ENCODE measurements around the gene TFAP2E.

The TFAP2E gene

DNA sequence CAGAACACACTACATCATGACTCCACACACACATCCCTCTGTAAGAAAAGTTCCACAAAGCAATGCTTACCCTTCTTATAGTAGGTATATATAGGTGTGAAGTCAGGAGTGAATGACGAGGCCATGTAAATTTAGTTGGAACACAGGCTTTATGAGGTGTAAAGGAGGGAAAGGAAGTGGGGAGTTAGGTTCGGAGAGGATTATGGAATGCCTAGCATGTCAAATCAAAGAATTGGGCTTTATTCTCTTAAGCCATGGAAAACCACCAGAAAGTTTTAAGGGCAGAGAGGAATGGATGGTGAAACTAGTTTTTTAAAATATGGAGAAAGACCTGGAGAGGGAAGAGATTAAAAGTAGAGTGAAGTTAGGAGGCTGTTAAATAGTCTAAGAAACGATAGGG is 26.3 kb downstream of the TFAP2E start:
- DNase-seq, result no peak

DNA sequence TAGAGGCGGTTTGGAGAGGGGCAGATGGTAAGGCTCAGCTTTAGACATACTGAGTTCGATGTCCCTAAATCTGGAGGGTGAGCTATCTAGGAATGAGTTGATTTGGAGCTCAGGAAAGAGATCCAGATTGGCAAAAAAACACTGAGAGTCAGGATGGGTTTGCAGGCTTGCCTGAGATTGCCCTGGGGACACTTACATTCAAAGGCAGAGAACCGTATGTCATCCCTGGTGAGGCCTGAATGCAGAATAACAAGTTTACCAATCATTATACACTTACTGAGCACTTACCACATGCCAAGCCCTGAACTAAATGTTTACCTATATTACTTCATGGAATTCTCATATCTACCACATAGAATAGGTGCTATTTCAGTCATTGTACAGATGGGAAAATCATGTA is 27.5 kb downstream of the TFAP2E start:
- DNase-seq, result no peak

DNA sequence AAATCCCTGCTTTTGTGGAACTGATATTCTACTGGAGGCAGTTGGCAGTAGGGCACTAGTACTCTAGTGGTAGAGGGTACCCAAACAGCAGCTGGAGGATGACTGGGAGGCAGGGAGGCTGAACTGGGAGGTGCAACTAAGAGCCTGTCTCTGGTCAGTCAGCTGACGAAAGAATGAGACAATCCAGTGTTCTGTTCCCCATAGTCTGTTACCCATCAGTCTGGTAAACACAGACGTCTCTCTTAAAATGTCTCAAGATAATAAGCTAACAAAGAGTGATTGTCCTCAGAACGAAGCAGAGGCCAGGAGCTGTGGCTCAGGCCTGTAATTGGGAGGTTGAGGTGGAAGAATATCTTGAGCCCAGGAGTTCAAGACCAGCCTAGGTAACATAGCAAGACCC is 30.4 kb downstream of the TFAP2E start:
- no peak for DNase-seq

DNA sequence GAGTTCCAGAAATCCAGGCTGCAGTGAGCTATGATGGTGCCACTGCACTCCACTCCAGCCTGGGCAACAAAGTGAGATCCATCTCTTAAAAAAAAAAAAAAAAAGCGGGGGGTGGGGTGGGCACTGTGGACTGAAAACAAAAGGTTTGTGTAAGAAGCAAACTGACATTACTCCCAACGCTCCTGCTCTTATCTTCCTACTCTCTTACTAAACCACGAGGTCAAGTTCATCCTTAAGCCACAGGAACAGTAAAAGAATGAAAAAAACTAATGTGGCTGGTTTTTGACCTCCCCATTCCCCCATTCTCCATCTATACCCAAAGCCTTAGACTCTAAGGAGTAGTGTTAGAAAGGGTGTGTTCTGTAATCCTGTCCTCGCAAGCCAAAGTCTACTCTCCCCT is 30.8 kb downstream of the TFAP2E start:
- no peak for DNase-seq

DNA sequence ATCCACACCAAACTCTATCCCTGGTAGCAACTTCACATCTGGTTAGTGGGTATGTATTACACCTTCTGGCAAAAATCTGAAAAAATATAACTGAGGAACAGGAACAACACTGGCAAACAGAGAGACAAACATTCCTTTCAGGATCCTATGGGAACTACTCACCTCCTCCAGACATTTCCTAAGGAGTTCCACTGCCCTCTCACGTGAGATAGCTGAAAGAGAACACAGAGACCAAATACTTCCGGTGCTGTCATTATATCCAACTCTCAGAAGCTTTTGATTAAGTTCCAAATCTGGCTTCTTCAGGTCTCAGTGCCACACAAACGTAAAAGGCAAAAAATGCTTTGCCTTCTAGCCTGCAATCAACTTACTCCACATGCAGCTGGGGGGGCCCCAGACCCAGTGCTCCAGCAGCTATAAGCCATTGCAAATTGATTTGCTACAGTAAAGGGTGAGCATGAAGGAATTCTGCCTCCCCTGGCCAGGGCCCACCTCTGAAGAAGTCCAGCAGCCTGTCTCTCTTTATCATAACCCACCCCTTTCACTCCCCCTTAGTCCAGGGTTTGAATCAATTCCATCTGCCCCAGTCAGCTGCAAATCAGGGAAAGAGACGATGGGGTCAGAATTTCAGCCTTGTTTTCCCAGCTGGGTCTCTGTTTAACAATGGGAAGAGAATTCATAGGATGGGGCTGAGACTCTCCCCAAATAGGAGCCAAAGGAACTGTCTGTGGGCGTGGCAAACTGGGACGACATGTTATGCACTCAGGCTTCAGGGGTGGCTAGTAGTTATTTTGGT is 32.2 kb downstream of the TFAP2E start:
- DNase-seq, result no peak

DNA sequence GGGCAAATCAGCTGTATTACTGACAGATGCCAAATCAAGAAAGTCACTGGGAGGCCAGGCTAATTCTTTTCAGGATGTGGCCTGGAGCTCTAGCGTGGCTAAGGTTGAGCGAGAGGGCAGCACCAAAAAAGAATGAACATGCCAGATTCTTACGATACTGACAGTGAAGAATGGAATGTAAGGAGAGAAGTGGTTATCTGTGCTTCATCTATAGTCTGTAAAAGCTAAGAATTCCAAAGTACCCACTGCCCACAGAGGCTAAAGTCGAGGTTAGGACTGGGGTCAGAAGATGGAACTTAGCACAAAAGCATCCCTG is 32.7 kb downstream of the TFAP2E start:
- DNase-seq, result no peak

DNA sequence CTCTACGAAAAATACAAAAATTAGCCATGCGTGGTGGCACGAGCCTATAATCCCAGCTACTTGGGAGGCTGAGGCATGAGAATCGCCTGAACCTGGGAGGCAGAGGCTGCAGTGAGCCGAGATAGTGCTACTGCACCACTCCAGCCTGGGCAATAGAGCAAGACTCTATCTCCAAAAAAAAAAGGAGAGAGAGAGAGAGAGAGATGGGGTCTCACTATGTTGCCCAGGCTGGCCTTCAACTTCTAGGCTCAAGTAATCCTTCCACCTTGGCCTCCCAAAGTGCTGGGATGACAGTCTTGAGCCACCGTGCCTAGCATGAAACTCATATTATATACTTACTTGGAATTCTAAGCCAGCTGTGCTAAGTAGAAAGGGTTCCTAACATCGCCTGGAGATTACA is 38.5 kb downstream of the TFAP2E start:
- DNase-seq, result no peak

DNA sequence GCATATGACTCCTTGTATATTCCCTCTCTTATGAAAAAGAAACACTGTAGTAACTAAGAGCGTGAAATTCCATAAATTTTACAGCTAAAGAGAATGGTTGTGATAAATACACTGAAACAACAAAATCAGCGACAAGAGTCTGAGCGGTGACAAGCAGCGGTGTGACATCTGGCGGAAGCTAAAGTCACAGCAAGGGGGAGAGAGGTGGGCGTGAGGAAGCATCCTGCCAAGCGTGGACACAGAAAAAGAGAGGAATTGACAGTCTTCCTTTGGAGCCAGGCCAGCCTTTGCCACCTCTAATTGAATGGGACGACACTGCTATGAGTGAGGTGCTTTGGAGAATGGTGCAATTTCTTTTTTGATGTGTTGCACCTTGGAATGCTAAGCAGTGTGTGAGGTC is 42.3 kb downstream of the TFAP2E start:
- no peak for DNase-seq

DNA sequence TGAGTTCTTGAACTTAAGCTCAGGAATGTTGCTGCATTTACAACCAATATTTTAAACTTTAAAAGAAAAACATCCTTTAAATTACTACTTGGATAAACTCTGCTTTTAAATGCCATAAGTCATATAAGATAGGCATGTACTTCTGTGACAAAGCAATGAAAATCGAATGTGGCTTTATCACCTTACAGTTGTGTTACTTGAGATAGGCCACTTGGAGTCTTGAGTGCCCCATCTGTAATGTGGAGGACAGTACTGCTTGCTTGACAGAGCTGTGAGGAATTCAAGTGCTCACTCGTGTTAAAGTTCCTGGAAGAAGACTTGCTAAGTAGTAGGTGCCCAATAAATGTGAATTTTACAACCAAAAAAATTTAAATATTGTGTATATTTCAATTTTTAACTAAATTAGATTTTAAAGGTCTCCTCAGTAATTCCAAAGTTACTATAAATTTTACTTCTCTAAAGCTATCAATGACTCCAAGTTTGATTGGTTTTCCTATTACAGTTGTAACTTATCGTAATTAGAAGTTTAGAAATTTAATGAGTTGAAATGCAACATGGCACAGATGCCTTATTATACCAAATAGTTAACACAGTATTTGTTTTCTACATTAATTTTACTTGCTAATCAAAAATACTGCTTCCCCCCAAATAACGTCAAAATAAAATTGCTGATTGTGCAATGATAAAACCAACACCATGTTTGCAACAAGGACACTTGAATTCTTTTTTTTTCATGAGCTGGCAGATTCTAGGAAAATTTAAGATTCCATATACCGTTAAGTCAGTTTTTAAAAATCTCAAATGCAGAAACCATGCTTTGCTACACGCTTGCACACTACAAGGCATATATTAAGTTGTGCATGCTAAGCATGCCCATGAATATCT is 46.4 kb downstream of the TFAP2E start:
- no peak for DNase-seq

DNA sequence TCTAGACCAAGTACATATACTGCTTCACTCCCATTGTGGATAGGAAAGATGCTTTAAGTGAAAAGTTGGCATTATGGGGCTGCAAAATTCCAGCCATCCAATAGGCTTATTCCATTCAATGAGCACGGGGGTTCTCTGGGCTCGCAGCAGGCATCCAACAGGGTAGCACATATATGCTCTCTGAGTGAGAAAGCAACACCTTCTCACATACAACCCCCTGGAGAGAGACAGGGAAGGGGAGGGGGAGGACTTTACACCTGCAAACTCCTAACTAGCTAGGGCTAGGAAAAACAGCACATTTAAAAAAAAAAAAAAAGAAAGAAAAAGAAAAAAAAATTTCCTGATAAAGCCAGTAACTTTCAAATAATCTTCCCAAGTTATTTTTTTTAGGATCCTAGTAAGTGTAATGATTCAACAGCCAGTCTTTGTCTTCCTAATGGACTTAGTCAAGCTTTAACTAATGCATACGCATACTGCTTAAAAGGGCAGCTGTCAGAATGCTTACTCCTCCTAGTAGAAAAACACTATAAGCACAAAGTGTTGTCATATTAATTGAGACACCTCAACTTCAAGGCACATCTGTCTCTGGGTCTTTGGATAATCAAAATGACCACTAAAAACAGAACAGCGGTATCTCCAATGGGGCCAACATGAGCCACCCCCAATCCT is 49.5 kb downstream of the TFAP2E start:
- DNase-seq, result no peak

DNA sequence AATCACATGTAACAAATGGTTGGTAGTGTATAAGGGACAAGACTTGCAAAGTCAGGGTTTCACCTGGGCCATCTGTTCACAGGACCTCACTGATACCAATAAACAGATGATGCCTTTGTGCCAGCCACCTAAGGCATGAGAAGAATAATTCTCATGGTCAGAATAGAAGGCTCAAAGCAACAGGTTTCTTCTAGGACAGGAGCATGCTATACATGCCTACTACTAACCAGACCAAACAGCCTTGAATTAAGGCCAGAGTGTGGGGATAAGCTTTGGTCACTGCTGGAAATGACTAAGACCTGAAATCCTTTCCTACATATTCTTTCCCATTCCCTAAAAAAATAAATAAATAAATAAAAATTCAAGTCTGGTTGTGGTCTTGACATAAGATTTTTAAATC is 50.7 kb downstream of the TFAP2E start:
- no peak for DNase-seq

DNA sequence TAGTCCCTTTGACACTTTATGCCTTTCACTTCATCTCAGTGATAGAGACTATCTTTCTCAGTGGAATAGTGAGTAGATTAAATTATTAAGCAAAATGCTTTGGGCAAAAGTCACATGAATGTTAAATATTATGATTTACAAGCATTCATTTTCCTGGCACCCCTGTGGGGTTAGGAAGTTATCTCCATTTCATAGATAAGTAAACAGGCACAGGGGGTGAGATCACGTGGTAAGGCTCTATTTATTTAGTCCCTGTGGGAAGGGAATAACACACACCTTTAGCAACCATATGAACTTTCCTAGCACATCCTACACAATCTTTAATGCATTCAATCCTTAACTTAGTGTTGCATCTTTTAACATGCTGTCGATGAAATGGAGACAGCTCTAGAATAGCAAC is 55.9 kb downstream of the TFAP2E start:
- DNase-seq, result no peak

DNA sequence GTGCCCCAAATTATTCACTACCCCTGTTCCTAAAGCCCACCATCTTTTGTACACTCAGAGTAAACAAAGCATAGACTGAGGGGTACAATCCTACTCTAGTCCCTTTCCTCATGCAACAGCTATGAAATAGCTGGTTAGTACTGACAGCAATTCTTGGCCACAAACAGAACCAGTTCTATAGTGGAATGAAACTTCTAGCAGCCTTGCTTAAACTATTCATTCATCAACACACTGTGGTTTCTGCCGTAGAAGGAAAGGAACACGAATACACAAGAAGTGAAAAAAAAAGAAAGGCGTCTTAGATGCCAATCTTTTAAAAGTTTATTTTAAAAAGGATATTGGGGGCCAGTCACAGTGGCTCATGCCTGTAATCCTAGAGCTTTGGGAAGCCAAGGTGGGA is 58.3 kb downstream of the TFAP2E start:
- no peak for DNase-seq

DNA sequence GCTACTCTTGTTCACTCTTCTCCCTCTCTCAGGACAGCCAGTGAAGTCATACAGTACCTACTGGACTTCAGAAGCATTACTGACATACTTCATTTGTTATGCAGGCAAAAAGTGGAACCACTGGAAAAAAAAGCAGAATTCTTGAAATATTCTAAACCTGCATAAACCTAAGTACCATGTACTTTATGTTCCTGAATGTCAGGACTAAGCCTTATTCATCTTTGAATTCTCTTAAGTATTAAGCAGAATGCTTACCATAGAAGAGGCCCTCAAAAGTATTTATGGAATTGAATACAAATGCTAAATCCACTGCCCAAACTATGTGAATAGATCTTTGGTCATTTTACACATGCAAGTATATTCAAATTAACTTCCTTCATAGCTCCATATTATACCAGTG is 60.4 kb downstream of the TFAP2E start:
- DNase-seq, result no peak

DNA sequence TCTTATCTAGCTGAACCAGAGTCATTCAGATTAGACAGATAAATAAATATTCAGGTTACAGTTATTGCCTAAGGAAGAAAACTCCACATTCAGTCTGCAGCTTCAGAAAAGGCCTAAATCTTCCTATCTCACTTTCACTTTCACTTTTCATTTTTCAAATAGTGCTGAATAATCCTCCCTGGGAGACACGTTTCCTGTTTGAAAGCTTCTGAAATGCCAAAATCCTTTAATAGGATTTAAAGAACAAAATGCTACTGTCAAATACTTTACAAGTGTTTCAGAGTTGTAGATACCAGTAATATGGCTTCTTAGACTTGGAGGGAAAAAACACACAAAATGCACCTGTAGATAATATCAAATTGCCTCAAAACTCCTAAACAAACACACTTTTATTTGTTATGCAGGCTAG is 64.3 kb downstream of the TFAP2E start:
- DNase-seq, result peak; percentile 17

DNA sequence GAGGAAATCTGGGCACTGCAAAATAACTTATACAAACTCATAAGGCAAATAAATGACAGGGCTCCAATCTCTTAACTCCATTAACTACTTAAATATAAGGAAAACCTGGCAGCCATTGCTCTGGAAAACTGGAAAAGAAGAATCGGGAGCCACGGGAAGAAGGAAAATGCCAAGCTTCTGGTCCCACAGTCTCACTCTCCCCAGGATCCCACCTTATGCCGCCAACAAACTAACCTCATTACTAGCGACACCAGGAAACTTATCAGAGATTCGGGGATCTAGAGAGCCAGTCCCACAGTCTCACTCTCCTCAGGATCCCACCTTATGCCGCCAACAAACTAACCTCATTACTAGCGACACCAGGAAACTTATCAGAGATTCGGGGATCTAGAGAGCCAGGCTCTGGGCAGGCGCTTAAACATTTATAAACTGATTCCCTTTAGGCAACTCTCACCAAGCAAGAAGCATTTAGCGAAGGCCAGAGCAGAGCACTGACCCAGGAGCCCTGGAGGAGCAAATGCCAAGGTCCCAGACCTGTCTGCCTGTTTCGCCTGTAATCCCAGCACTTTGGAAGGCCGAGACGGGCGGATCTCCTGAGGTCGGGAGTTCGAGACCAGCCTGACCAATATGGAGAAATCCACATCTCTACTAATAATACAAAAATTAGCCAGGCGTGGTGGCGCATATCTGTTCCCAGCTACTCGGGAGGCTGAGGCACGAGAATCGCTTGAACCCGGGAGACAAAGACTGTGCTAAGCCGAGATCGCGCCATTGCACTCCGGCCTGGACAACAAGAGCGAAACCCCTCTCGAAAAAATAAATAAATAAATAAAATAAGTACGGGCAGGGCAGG is 67.5 kb downstream of the TFAP2E start:
- no peak for DNase-seq

DNA sequence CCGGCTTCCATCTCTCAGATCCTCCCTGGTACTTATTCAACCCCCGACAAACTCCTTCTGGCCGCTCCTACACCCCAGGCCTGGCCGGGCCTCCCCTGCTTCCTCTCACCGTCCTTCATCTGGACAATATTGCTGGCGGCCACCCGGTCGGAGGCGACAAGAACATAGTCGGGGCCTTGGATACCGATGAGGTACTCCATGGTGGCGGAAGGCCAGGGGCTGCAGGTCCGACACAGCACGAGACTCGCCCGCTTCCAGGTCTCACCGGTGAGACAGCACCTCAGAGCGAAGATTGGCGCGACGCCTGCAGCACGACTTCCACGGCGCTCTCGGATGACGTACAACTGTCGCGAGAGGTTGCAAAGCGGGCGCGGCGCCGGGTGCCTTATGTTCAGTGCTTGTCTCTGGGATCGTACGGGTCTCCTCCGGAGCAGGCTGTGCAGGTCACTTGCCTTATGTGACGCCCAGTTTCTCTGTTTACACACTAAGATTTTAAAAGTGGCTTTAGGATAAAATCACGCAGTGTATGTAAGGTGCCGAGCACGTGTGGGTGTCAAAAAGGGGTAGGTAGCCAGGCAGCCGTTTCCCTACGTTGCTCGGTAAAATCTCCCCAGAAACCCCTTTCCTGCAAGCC is 68.2 kb downstream of the TFAP2E start, which contains the start of gene PSMB2:
Gene PSMB2 (minus strand): TSS at position 294 of the 634 bp plus-strand sequence. CDS start 94 bp downstream, at position 200.
- peak; percentile 94 for DNase-seq

DNA sequence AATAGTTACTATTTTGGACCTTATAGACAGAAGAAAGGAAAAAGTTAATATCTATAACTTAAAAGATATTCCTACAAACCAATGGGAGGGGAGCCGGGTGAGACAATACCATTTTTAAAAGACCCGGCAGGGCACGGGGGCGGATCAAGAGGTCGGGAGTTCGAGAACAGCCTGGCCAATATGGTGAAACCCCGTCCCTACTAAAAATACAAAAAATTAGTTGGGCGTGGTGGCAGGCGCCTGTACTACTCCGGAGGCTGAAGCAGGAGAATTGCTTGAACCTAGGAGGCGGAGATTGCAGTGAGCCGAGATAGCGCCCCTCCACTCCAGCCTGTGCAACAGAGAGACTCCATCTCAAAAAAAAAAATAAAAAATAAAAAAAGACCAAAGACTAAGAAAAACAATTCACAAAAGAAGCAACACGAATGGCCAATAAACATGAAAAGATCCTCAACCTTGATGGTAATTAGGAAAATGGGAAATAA is 69.4 kb downstream of the TFAP2E start:
- no peak for DNase-seq

DNA sequence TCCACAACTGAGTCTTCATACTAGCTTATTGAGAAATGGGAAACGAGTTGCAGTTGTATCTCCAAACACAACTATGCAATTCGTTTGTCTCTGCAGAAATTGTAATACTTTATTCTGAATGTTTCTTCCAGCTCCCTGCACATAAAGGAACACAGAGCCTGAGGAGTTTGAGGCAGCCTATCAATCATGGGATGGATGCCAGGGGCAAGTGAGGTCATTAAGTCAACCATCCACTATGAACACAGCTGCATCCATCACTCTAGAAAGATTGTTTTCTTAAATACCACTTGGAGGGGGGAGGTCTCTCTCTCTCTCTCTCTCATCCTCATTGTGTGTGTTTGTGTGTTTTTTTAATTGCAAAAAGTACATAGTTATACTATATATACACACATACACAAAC is 71.1 kb downstream of the TFAP2E start:
- DNase-seq, result no peak

All from DMS79 (cell line).